Endothelial cell of umbilical vein (primary cell): ENCODE measurements around the gene SLC35F3. TPM values are rescaled to one million over a fixed set of nuclear protein-coding genes. Genes with fewer than 3 reads are reported as not detected.

Source experiments
- BruUV-seq: library from RNA; stranded (reverse); fragments of 400-500 nt; replicated peaks from 2 replicates; lab custom pipeline; 2021; lab: Mats Ljungman, UMichigan
- CTCF ChIA-PET: fragments of 300-600, 350-600 bp; sonication (Branson Sonifier 250); formaldehyde crosslinking; loops from one replicate; lab custom pipeline; 2021; ENCODE audit warnings: antibody characterized with exemption, inconsistent platforms; lab: Charles Lee
- POLR2A ChIA-PET: fragments of 300-600, 350-600 bp; sonication (Branson Sonifier 250); formaldehyde crosslinking; loops from one replicate; lab custom pipeline; 2021; ENCODE audit warnings: antibody characterized with exemption, inconsistent platforms; lab: Charles Lee
- DNase-seq: peaks from one replicate; pipeline ENCODE4 v3.0.0-alpha.2; 2011; ENCODE audit warnings: low read depth, low spot score
- FAIRE-seq: peaks from 2 replicates; lab custom pipeline; 2011; peaks lifted over from hg19 to GRCh38; lab: Jason Lieb, UNC
- H2AFZ ChIP-seq: 2 replicates; pipeline ENCODE4 v1.6.0; 2012; ENCODE audit warnings: low read depth, low read length, control low read depth, inconsistent platforms
- H3K27ac ChIP-seq: 2 replicates; pipeline ENCODE4 v1.5.1; 2011; ENCODE audit warnings: low read depth, mild to moderate bottlenecking, control low read depth, low read length, moderate library complexity; ENCODE audit not compliant: insufficient read depth
- H3K27me3 ChIP-seq, 2 experiments: 2 replicates each; pipeline versions ENCODE4 v1.6.0 to v1.6.1; 2011; ENCODE audit warnings: low read length in 2 of 2, mixed read lengths in 1 of 2; ENCODE audit not compliant: control insufficient read depth in 2 of 2, insufficient read depth in 2 of 2
- H3K36me3 ChIP-seq, 2 experiments: 2 replicates in 1 of 2; 3 replicates in 1 of 2; pipeline ENCODE4 v1.5.1; 2011; ENCODE audit warnings: low read length in 2 of 2, mild to moderate bottlenecking in 1 of 2, moderate library complexity in 1 of 2; ENCODE audit not compliant: control insufficient read depth in 2 of 2, insufficient read depth in 2 of 2; ENCODE audit errors: extremely low read depth in 1 of 2
- H3K4me1 ChIP-seq: 3 replicates; pipeline ENCODE4 v1.5.1; 2011; ENCODE audit warnings: mild to moderate bottlenecking, low read length; ENCODE audit not compliant: control insufficient read depth, insufficient read depth; ENCODE audit errors: extremely low read depth
- H3K4me2 ChIP-seq: 2 replicates; pipeline ENCODE4 v1.6.1; 2011; ENCODE audit warnings: low read length, control low read depth, mixed read lengths; ENCODE audit not compliant: insufficient read depth
- H3K4me3 ChIP-seq, 3 experiments: fragments of 200-600 bp in 1 of 3; sonication (generic), shearing (Covaris generic) in 1 of 3; replicated peaks in 1 of 3; 2 replicates each; pipeline ENCODE4 v1.5.1; 2011 to 2016; ENCODE audit warnings: control low read depth in 3 of 3, low read length in 3 of 3, mild to moderate bottlenecking in 2 of 3, inconsistent platforms in 1 of 3, low read depth in 1 of 3, moderate library complexity in 1 of 3; ENCODE audit not compliant: insufficient read depth in 1 of 3
- H3K79me2 ChIP-seq: 2 replicates; pipeline ENCODE4 v1.6.0; 2012; ENCODE audit warnings: low read length, inconsistent platforms; ENCODE audit not compliant: control insufficient read depth, insufficient read depth
- H3K9ac ChIP-seq: replicated peaks from 2 replicates; pipeline ENCODE3; 2011; ENCODE audit warnings: low read length, control low read depth; ENCODE audit not compliant: insufficient read depth; ENCODE audit errors: extremely low read depth
- H3K9me1 ChIP-seq: replicated peaks from 3 replicates; pipeline ENCODE4 v1.6.0; 2011; ENCODE audit warnings: mild to moderate bottlenecking, low read length; ENCODE audit not compliant: control insufficient read depth, insufficient read depth; ENCODE audit errors: extremely low read depth
- H3K9me3 ChIP-seq: replicated peaks from 2 replicates; pipeline ENCODE4 v1.5.1; 2012; ENCODE audit warnings: low read length, inconsistent platforms; ENCODE audit not compliant: control insufficient read depth, insufficient read depth
- H4K20me1 ChIP-seq: replicated peaks from 2 replicates; pipeline ENCODE3; 2011; ENCODE audit warnings: mild to moderate bottlenecking, low read length; ENCODE audit not compliant: control insufficient read depth, insufficient read depth; ENCODE audit errors: extremely low read depth
- EZH2 ChIP-seq: IDR thresholded peaks from 2 replicates; pipeline ENCODE4 v1.6.1; 2012; ENCODE audit warnings: borderline replicate concordance, low read depth, mild to moderate bottlenecking, moderate library complexity, low read length, inconsistent platforms; ENCODE audit not compliant: severe bottlenecking
- FOS ChIP-seq: IDR thresholded peaks from 2 replicates; pipeline ENCODE4 v1.6.1; 2011; ENCODE audit warnings: mild to moderate bottlenecking, low read length, moderate library complexity, borderline replicate concordance; ENCODE audit not compliant: insufficient read depth
- GATA2 ChIP-seq: IDR thresholded peaks from 2 replicates; pipeline ENCODE4 v1.7.0; 2011; ENCODE audit warnings: low read depth, mild to moderate bottlenecking, moderate library complexity, mixed read lengths, low read length; ENCODE audit not compliant: insufficient read length, insufficient read depth
- JUN ChIP-seq: IDR thresholded peaks from 2 replicates; pipeline ENCODE4 v1.6.1; 2011; ENCODE audit warnings: borderline replicate concordance, low read depth; ENCODE audit not compliant: insufficient read length, insufficient read depth
- MYC ChIP-seq: IDR thresholded peaks from one replicate; pipeline ENCODE4 v1.6.1; 2011; ENCODE audit warnings: mild to moderate bottlenecking, low read depth, low read length
- POLR2A ChIP-seq: IDR thresholded peaks from 2 replicates; pipeline ENCODE4 v1.6.1; 2012; ENCODE audit warnings: low read depth, mild to moderate bottlenecking, control low read depth, low read length
- POLR2AphosphoS5 ChIP-seq: IDR thresholded peaks from 2 replicates; pipeline ENCODE4 v1.6.1; 2012; ENCODE audit warnings: low read depth, mild to moderate bottlenecking, control low read depth, low read length, moderate library complexity; ENCODE audit not compliant: insufficient read depth
- dilution Hi-C: fragments of 300-500 bp; cut with MboI; formaldehyde crosslinking; loops from one replicate; pipeline ENCODE4 v1.15.0; 2019; ENCODE audit warnings: low sequenced_read_pairs; ENCODE audit not compliant: extremely low pct_ligation_motif_present
- intact Hi-C: fragments of 100-400 bp; cut with micrococcal nuclease; formaldehyde crosslinking; loops from one replicate; pipeline ENCODE4 v1.10.0; 2022
- polyA plus RNA-seq, 4 experiments: library from polyadenylated mRNA; depleted of rRNA in 3 of 4; stranded (reverse) in 3 of 4; unstranded in 1 of 4; fragments of >200 nt; gene quantifications; 2 replicates each; pipeline versions ENCODE4 v1.2.1 to v1.2.3, GENCODE V29; 2011 to 2012; ENCODE audit warnings: missing spikeins in 1 of 4
- total RNA-seq: library from RNA; stranded (reverse); gene quantifications from 2 replicates; pipeline ENCODE4 v1.2.3, GENCODE V29; 2021
- TF ChIP-seq, protein P1 (sequence below): IDR thresholded peaks from 2 replicates; pipeline ENCODE4 v1.6.1; 2011; ENCODE audit not compliant: insufficient read depth, insufficient read length
- TF ChIP-seq, protein P2 (sequence below), 2 donors: IDR thresholded peaks; 1 replicate in 1 of 2; 2 replicates in 1 of 2; pipeline ENCODE4 v1.5.1; 2011; ENCODE audit warnings: low read length in 2 of 2, mild to moderate bottlenecking in 2 of 2, moderate library complexity in 2 of 2, control low read depth in 1 of 2, inconsistent platforms in 1 of 2, low read depth in 1 of 2; ENCODE audit not compliant: insufficient read depth in 1 of 2; ENCODE audit errors: extremely low read depth in 1 of 2

The SLC35F3 gene
- total and polyA plus RNA-seq, 2 donors (not counting 3 experiments of a cell fraction or from before 2014, with no cell fraction given), result not detected

DNA sequence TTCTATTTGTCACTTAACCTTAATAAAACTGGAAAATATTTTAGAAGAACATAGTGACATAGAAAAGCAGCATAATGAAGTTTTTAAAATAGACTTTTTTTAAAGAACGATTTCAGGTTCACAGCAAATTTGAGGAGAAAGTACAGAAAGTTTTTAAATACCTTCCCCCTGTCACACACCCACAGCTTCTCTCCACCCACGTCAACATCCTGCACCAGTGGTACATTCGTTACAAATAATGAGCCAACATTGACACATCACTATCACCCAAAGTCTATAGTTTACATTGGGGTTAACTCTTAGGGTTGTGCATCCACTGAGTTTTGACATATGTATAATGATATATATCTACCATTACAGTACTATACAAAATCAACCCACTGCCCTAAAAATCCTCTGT is 3.0 kb upstream of the SLC35F3 start:
- DNase-seq (no peak), FAIRE-seq (no peak)
- Histone ChIP-seq H3K79me2 (no peaks in the 10 kb centered on the region), H3K9me3 (no peaks in the 10 kb centered on the region), H3K4me3 (no peak overlapping the region), H4K20me1 (no peaks in the 10 kb centered on the region), H2AFZ (no peak overlapping the region), H3K4me2 (no peak overlapping the region), H3K4me1 (no peaks in the 10 kb centered on the region), H3K9me1 (no peaks in the 10 kb centered on the region), H3K9ac (no peak overlapping the region), H3K27ac (no peak overlapping the region), H3K36me3 (no peaks in the 10 kb centered on the region), H3K27me3 (peaks cover 0 to 6% of the 10 kb centered on the region in 2 experiments)
- POLR2A ChIA-PET, result no interaction called here
- intact Hi-C loops, result no loop called here
- dilution Hi-C loops, result no loop called here
- BruUV-seq, result no TSS peak
- TF ChIP-seq, protein P1, sequence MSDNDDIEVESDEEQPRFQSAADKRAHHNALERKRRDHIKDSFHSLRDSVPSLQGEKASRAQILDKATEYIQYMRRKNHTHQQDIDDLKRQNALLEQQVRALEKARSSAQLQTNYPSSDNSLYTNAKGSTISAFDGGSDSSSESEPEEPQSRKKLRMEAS, result no peak
- no peak for TF ChIP-seq POLR2AphosphoS5
- TF ChIP-seq FOS, result no peak
- TF ChIP-seq MYC, result no peak
- no peak for TF ChIP-seq JUN
- no peak for TF ChIP-seq EZH2
- no peak for TF ChIP-seq POLR2A
- no peak for TF ChIP-seq GATA2
- TF ChIP-seq, protein P2, sequence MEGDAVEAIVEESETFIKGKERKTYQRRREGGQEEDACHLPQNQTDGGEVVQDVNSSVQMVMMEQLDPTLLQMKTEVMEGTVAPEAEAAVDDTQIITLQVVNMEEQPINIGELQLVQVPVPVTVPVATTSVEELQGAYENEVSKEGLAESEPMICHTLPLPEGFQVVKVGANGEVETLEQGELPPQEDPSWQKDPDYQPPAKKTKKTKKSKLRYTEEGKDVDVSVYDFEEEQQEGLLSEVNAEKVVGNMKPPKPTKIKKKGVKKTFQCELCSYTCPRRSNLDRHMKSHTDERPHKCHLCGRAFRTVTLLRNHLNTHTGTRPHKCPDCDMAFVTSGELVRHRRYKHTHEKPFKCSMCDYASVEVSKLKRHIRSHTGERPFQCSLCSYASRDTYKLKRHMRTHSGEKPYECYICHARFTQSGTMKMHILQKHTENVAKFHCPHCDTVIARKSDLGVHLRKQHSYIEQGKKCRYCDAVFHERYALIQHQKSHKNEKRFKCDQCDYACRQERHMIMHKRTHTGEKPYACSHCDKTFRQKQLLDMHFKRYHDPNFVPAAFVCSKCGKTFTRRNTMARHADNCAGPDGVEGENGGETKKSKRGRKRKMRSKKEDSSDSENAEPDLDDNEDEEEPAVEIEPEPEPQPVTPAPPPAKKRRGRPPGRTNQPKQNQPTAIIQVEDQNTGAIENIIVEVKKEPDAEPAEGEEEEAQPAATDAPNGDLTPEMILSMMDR (IDR thresholded peaks at IDR 0.05; ENCODE audit: extremely low read depth in 1 of 2, insufficient read depth in 1 of 2, low read depth in 1 of 2, low read length in 2 of 2), result no peak
- CTCF ChIA-PET, result no interaction called here
